Vagina (tissue), 2 donors: ENCODE results near the gene CTU1.

Experiments
- CTCF ChIP-seq, 3 experiments: fragments of 450-650 bp in 2 of 3; fragments of 200-600 bp in 1 of 3; sonication (generic) in 1 of 3; IDR thresholded peaks; one replicate each; pipeline ENCODE4 v1.5.1; 2017 to 2019; ENCODE audit warnings: antibody characterized with exemption in 3 of 3, mild to moderate bottlenecking in 2 of 3, moderate library complexity in 2 of 3
- POLR2A ChIP-seq, 2 donors: fragments of 450-650 bp; IDR thresholded peaks; one replicate each; pipeline ENCODE4 v1.6.1; 2017; ENCODE audit warnings: antibody characterized with exemption in 2 of 2, mild to moderate bottlenecking in 2 of 2, moderate library complexity in 2 of 2

- TF ChIP-seq POLR2A (IDR thresholded peaks at IDR 0.05) (no peak), CTCF (IDR thresholded peaks at IDR 0.05) (no peak)
These were observed 52.3 kb downstream of the CTU1 start for GRCh38 chr19:51055866-51056265.
